Spleen (tissue), 7 donors: ENCODE measurements around the gene MGMT.

Experiments used
- CTCF ChIP-seq, 11 experiments: fragments of 200-600 bp in 7 of 11; fragments of 450-650 bp in 4 of 11; sonication (generic) in 4 of 11; IDR thresholded peaks in 8 of 11; conservative IDR thresholded peaks in 3 of 11; 1 replicate in 7 of 11; 2 replicates in 4 of 11; pipeline versions ENCODE4 v1.4.0 to v1.8.0; 2016 to 2021; ENCODE audit warnings: antibody characterized with exemption in 11 of 11, inconsistent platforms in 4 of 11, mild to moderate bottlenecking in 1 of 11
- POLR2A ChIP-seq, 3 donors: fragments of 450-650 bp; IDR thresholded peaks; one replicate each; pipeline ENCODE4 v1.5.1; 2017; ENCODE audit warnings: antibody characterized with exemption in 3 of 3, mild to moderate bottlenecking in 1 of 3
- donor health status: DM: no; HTN: no; CAD: no; lungs with moderate emphysema.
- donor health status: DM: no; HTN: no; CAD: no.
- donor health status: DM: no; HTN: no; CAD: no.

DNA sequence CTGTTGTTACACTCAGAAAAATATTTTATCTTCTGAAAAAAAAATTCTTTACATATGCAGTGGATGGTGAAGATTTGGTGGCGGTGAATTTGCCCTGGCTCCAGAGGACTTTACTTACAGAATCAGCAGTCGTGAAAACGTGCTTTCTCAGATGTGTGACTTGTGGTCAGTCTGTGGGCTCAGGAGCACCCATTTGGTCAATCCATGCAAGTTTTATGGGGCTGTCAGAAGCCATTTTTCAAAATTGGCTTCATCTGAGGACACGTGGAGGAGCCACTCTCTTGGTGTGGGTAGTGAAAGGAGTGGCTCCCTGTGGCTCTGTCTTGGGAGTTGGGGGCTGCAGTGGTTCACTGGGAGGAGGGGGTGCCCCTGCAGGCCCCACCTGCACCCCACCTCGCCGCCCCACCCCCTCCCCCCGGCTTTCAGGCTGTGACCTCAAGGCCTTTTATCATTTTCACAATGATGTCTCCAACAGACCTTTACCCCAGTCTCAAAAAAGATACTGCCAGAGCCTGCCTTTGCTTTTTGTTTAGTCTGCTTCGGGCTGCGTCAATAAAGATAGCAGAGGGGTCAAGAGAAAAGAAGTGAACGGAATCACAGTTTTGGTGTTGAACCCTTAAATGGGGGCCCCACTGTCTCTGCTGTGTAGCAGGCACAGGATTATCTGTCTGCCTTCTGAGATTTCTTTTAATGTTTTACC is 137.4 kb downstream of the MGMT start:
- TF ChIP-seq CTCF (IDR thresholded peaks at IDR 0.05 in 8 of 11, conservative IDR thresholded peaks at IDR 0.05 in 3 of 11), result no peak
- TF ChIP-seq POLR2A (IDR thresholded peaks at IDR 0.05), result no peak
